ENCODE data around the gene CCDC178. TPM values are rescaled to one million over a fixed set of nuclear protein-coding genes. Genes with fewer than 3 reads are reported as not detected.

The CCDC178 gene
- polyA plus RNA-seq, 1 donor = 0.36 TPM

GRCh38 chr18:33135951-33136660, 304.4 kb downstream of the CCDC178 start:
- no CpG with 5 or more reads among the region's 2 CpGs for WGBS (ENCODE audit: insufficient coverage, low lambda C conversion rate)
- Histone ChIP-seq H3K4me1 (ENCODE audit: control insufficient read depth, insufficient read depth, low read length) (no peaks in the 10 kb centered on the region), H3K27ac (ENCODE audit: low read length) (no peak overlapping the region), H3K36me3 (ENCODE audit: control insufficient read depth, insufficient read depth, low read length) (no peaks in the 10 kb centered on the region), H3K9me3 (ENCODE audit: control insufficient read depth, low read depth, low read length) (no peaks in the 10 kb centered on the region), H3K4me3 (ENCODE audit: low read length) (no peak overlapping the region), H3K27me3 (ENCODE audit: control insufficient read depth, insufficient read depth, low read length) (no peaks in the 10 kb centered on the region)
- DNase-seq = no peak

DNA sequence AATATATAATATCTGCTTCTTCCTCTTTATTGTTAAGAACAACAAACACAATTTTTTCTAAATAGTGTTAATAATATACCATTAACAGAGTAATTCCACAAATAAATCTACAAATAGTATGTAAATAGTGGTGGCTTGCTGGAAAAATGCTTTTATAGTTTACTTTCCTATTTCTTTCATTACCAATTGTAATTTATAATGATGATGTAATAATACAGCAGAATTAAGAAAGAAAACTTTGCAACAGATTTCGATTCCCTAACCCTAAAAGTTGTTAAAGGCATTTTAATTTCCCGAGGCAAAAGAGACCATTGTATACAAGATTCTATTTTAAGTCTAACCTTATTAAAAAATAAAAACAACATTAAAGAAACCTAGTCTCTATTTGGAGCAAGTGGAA, 307.9 kb downstream of the CCDC178 start:
- Histone ChIP-seq H3K4me3 (ENCODE audit: low read length) (no peak overlapping the region), H3K9me3 (ENCODE audit: control insufficient read depth, low read depth, low read length) (no peaks in the 10 kb centered on the region), H3K27ac (ENCODE audit: low read length) (no peak overlapping the region), H3K36me3 (ENCODE audit: control insufficient read depth, insufficient read depth, low read length) (no peaks in the 10 kb centered on the region), H3K4me1 (ENCODE audit: control insufficient read depth, insufficient read depth, low read length) (no peaks in the 10 kb centered on the region), H3K27me3 (ENCODE audit: control insufficient read depth, insufficient read depth, low read length) (no peaks in the 10 kb centered on the region)
- WGBS (ENCODE audit: insufficient coverage, low lambda C conversion rate) = 93% methylated on average over 2 of the region's 2 CpGs
- no peak for DNase-seq

DNA sequence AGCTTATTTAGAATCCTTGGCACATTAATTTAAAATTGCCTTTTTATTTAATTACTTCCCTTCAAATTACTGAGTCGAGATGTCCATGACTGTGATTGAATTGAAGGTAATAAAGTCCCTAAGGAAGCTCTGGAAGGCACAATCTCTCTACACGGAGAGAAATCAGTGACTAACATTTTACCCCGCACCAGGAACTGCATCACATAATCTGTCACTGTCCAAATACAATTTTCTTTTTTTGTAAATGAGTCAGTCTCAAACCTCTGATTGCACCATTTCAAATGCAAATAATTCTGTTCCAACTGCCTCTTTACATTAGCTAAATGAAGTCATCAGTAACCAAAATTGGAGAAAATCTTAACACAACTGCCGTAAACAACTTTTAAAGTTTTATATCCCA, 311.9 kb downstream of the CCDC178 start:
- WGBS (ENCODE audit: insufficient coverage, low lambda C conversion rate) = 60% methylated on average over 2 of the region's 4 CpGs
- no peaks in the 10 kb centered on the region for H3K27me3 ChIP-seq (ENCODE audit: control insufficient read depth, insufficient read depth, low read length)
- no peak overlapping the region for H3K4me3 ChIP-seq (ENCODE audit: low read length)
- no peaks in the 10 kb centered on the region for H3K4me1 ChIP-seq (ENCODE audit: control insufficient read depth, insufficient read depth, low read length)
- H3K27ac ChIP-seq (ENCODE audit: low read length) = no peak overlapping the region
- H3K36me3 ChIP-seq (ENCODE audit: control insufficient read depth, insufficient read depth, low read length) = no peaks in the 10 kb centered on the region
- no peak for DNase-seq
- no peaks in the 10 kb centered on the region for H3K9me3 ChIP-seq (ENCODE audit: control insufficient read depth, low read depth, low read length)

DNA sequence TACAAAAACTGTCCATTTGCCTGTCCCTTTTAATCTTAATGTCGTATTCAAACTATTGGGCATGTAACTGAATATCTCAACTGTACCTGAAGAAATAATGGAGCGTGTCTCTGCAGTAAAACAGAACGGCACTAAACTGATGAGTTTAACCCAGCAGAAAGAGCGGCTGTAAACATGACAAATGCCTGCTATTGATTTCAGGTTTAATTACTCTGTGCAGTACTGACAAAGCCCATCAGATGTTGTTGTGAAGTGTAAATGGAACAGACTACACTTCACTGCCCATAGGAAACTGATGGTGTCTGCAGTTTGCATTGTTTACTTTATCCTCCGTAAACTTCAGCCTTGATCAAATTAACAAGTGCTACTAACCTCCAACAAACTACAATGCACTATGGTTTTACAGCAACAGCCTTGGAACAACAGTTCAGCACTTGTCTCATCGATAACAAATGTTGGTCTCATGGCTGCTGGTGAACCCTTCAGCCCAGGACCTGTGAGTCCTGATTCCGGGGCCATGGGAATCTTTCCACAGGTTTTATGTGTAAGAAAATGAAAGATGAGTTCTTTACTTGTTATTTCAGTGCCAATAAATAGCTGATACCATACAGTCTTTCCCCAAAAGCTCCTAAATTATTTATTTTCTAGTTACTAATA, 316.5 kb downstream of the CCDC178 start:
- no peak for DNase-seq
- Histone ChIP-seq H3K4me1 (ENCODE audit: control insufficient read depth, insufficient read depth, low read length) (no peaks in the 10 kb centered on the region), H3K27ac (ENCODE audit: low read length) (no peak overlapping the region), H3K4me3 (ENCODE audit: low read length) (no peak overlapping the region), H3K9me3 (ENCODE audit: control insufficient read depth, low read depth, low read length) (no peaks in the 10 kb centered on the region), H3K27me3 (ENCODE audit: control insufficient read depth, insufficient read depth, low read length) (no peaks in the 10 kb centered on the region), H3K36me3 (ENCODE audit: control insufficient read depth, insufficient read depth, low read length) (no peaks in the 10 kb centered on the region)
- 0% methylated on average over 1 of the region's 7 CpGs for WGBS (ENCODE audit: insufficient coverage, low lambda C conversion rate)

- Histone ChIP-seq H3K36me3 (ENCODE audit: control insufficient read depth, insufficient read depth, low read length) (no peaks in the 10 kb centered on the region), H3K4me3 (ENCODE audit: low read length) (no peak overlapping the region), H3K27ac (ENCODE audit: low read length) (peak overlapping the region; percentile 27), H3K27me3 (ENCODE audit: control insufficient read depth, insufficient read depth, low read length) (no peaks in the 10 kb centered on the region), H3K4me1 (ENCODE audit: control insufficient read depth, insufficient read depth, low read length) (no peaks in the 10 kb centered on the region), H3K9me3 (ENCODE audit: control insufficient read depth, low read depth, low read length) (no peaks in the 10 kb centered on the region)
- no CpG with 5 or more reads among the region's 3 CpGs for WGBS (ENCODE audit: insufficient coverage, low lambda C conversion rate)
- DNase-seq = peak; percentile 41 to 63
Observed at GRCh38 chr18:33116376-33116775, 324.1 kb downstream of the CCDC178 start.

DNA sequence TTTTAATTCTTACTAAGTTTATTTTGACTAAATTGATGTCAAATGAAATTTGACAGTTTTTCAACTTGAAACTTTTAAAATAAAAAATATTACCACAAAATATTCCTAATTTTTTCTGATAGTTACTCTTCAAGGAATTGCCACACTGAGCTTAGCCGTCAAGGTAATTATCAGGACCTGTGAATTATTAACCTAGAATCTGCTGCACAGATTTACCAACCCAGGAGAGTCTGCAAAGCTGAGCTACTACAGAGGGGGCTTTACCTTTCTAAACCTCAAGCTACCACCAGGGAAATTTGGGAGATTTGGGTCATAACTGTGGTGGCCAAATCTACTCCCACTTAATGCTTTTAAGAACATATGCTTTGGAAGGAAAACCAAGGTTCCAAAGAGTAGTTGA, 324.6 kb downstream of the CCDC178 start:
- Histone ChIP-seq H3K4me1 (ENCODE audit: control insufficient read depth, insufficient read depth, low read length) (no peaks in the 10 kb centered on the region), H3K4me3 (ENCODE audit: low read length) (no peak overlapping the region), H3K27ac (ENCODE audit: low read length) (peak overlapping the region; percentile 27), H3K9me3 (ENCODE audit: control insufficient read depth, low read depth, low read length) (no peaks in the 10 kb centered on the region), H3K36me3 (ENCODE audit: control insufficient read depth, insufficient read depth, low read length) (no peaks in the 10 kb centered on the region), H3K27me3 (ENCODE audit: control insufficient read depth, insufficient read depth, low read length) (no peaks in the 10 kb centered on the region)
- DNase-seq = peak; percentile 3 to 21
- no CpG with 5 or more reads among the region's 1 CpG for WGBS (ENCODE audit: insufficient coverage, low lambda C conversion rate)

DNA sequence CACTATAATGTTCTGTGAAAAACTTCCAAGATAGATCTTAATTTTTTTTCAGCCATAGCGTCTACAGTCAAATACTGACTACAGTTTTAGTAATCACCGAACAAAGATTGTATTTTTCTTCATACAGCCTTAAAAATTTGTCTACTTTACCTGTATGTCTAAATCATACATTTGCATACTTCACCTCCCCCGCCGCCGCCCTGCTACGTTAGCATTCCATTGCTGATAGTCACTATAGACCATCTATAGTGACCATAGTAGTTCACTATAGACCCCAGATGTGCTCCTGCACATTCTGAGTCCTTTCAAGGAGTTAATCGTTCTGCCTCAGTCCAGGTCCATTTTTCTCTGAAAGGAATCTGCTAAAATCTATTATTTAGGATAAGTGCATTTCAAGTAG, 325.0 kb downstream of the CCDC178 start:
- no peak for DNase-seq
- H3K27me3 ChIP-seq (ENCODE audit: control insufficient read depth, insufficient read depth, low read length) = no peaks in the 10 kb centered on the region
- 83% methylated on average over 1 of the region's 7 CpGs for WGBS (ENCODE audit: insufficient coverage, low lambda C conversion rate)
- no peak overlapping the region for H3K4me3 ChIP-seq (ENCODE audit: low read length)
- no peaks in the 10 kb centered on the region for H3K4me1 ChIP-seq (ENCODE audit: control insufficient read depth, insufficient read depth, low read length)
- no peaks in the 10 kb centered on the region for H3K36me3 ChIP-seq (ENCODE audit: control insufficient read depth, insufficient read depth, low read length)
- no peak overlapping the region for H3K27ac ChIP-seq (ENCODE audit: low read length)
- no peaks in the 10 kb centered on the region for H3K9me3 ChIP-seq (ENCODE audit: control insufficient read depth, low read depth, low read length)

- H3K4me1 ChIP-seq (ENCODE audit: control insufficient read depth, insufficient read depth, low read length) = no peaks in the 10 kb centered on the region
- H3K27me3 ChIP-seq (ENCODE audit: control insufficient read depth, insufficient read depth, low read length) = no peaks in the 10 kb centered on the region
- H3K36me3 ChIP-seq (ENCODE audit: control insufficient read depth, insufficient read depth, low read length) = no peaks in the 10 kb centered on the region
- WGBS (ENCODE audit: insufficient coverage, low lambda C conversion rate) = no CpG with 5 or more reads among the region's 1 CpG
- DNase-seq = no peak
- H3K27ac ChIP-seq (ENCODE audit: low read length) = no peak overlapping the region
- H3K9me3 ChIP-seq (ENCODE audit: control insufficient read depth, low read depth, low read length) = no peaks in the 10 kb centered on the region
- no peak overlapping the region for H3K4me3 ChIP-seq (ENCODE audit: low read length)
Observed at GRCh38 chr18:33114749-33115148, 325.8 kb downstream of the CCDC178 start.

- H3K36me3 ChIP-seq (ENCODE audit: control insufficient read depth, insufficient read depth, low read length) = no peaks in the 10 kb centered on the region
- H3K4me1 ChIP-seq (ENCODE audit: control insufficient read depth, insufficient read depth, low read length) = no peaks in the 10 kb centered on the region
- no peak overlapping the region for H3K27ac ChIP-seq (ENCODE audit: low read length)
- no peaks in the 10 kb centered on the region for H3K9me3 ChIP-seq (ENCODE audit: control insufficient read depth, low read depth, low read length)
- no peaks in the 10 kb centered on the region for H3K27me3 ChIP-seq (ENCODE audit: control insufficient read depth, insufficient read depth, low read length)
- no CpG with 5 or more reads among the region's 1 CpG for WGBS (ENCODE audit: insufficient coverage, low lambda C conversion rate)
- DNase-seq = no peak
- H3K4me3 ChIP-seq (ENCODE audit: low read length) = no peak overlapping the region
Observed at GRCh38 chr18:33113416-33113815, 327.1 kb downstream of the CCDC178 start.

DNA sequence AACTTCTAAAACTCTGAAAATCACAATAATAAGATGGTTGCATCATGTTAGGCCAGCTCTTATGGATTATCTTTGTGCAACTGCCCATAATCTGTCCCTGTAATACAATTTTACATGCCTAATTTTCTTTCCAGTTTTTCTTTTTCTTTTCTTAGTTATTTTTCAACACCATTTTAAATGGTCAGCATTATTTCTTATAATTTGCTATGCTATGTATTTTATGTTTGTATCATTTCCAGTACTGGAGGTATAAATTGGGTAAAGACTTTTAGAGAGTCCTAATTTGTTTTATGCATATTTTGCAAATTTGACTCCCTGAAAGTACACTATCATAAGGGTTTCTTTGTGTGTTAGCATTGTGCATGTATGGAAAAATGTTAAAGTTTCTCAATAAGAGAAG, 333.0 kb downstream of the CCDC178 start:
- no peak for DNase-seq
- no peaks in the 10 kb centered on the region for H3K4me1 ChIP-seq (ENCODE audit: control insufficient read depth, insufficient read depth, low read length)

DNA sequence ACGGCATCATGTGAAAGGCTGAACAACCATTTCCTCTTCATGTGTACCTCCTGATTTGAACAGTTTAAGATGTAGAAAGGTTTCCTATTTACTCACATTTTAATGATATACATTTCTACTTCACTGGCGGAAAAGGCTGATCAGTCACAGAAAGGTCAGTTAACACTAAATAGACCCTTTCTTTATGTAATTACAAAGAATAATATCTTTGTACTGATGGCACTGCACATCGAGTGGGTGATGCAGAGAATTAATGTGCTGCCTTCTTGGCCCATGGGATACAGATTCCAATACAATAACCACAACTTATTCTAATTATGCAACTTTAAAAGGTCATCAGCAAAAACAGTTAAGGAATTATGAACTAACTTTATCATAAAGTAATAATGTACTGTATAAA, 339.2 kb downstream of the CCDC178 start:
- Histone ChIP-seq H3K4me3 (ENCODE audit: low read length) (no peak overlapping the region), H3K27ac (ENCODE audit: low read length) (no peak overlapping the region), H3K4me1 (ENCODE audit: control insufficient read depth, insufficient read depth, low read length) (no peaks in the 10 kb centered on the region), H3K36me3 (ENCODE audit: control insufficient read depth, insufficient read depth, low read length) (no peaks in the 10 kb centered on the region), H3K27me3 (ENCODE audit: control insufficient read depth, insufficient read depth, low read length) (no peaks in the 10 kb centered on the region), H3K9me3 (ENCODE audit: control insufficient read depth, low read depth, low read length) (no peaks in the 10 kb centered on the region)
- 67% methylated on average over 1 of the region's 3 CpGs for WGBS (ENCODE audit: insufficient coverage, low lambda C conversion rate)
- no peak for DNase-seq

More for the DNA sequence above, 333.0 kb downstream of the CCDC178 start:
- Histone ChIP-seq H3K27me3 (ENCODE audit: control insufficient read depth, insufficient read depth, low read length) (no peaks in the 10 kb centered on the region), H3K27ac (ENCODE audit: low read length) (no peak overlapping the region), H3K4me3 (ENCODE audit: low read length) (no peak overlapping the region), H3K36me3 (ENCODE audit: control insufficient read depth, insufficient read depth, low read length) (no peaks in the 10 kb centered on the region), H3K9me3 (ENCODE audit: control insufficient read depth, low read depth, low read length) (no peaks in the 10 kb centered on the region)
